ENCODE results near the gene SPOCK2. TPM values are rescaled to one million over a fixed set of nuclear protein-coding genes. Genes with fewer than 3 reads are reported as not detected.

SPOCK2 gene
- total and polyA plus RNA-seq, 2 of the 4 experiments (the other 2 are of a cell fraction) = 0.02 TPM; not detected in 1

DNA sequence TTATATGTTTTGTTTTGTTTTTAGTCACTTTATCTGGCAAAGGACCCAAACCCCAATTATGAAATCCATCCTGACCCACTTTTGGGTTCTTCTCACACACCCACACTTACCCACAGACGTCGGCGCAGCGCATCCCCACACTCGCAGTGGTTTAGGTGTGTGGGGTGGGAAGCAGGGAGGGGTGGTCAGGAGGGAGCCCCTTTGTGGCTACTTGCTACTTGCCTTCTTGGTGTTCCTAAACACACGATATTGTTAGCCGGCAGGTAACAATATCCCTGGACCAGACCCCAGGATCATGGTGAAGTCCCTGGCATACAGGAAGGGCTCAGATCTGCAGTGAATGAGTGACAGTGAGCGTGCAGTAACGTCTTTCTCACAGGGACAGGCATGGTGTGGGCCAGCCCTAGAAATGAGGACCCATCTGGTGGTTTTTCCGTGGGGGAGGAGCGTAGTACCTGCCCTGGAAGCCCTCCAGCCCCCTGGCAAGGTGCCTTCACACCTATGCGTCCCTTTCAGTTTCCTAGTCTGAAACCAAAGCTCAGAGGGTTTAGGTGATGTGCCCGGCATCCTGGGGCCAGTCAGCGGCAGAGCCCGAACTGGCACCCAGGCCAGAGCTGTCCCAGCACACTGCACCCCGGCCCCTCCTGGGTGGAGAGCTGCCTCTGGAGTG, 4.4 kb downstream of the SPOCK2 start:
- Histone ChIP-seq H3K23ac (ENCODE audit: low read depth, low read length) (no peak overlapping the region), H2BK20ac (ENCODE audit: low read depth, low read length) (no peak overlapping the region), H3K4ac (ENCODE audit: low read depth, low read length) (no peak overlapping the region), H2BK5ac (ENCODE audit: low read depth, low read length, poor library complexity, severe bottlenecking) (no peak overlapping the region), H2AK5ac (ENCODE audit: low read depth, low read length) (no peak overlapping the region), H3K14ac (replicated peaks; ENCODE audit: low read depth, low read length) (no peak overlapping the region), H4K8ac (ENCODE audit: low read depth in 2 of 2, low read length in 2 of 2) (no peak overlapping the region), H3K18ac (ENCODE audit: low read depth, low read length) (no peak overlapping the region), H3K56ac (ENCODE audit: extremely low read depth, insufficient read depth, low read length) (no peak overlapping the region), H3K4me2 (ENCODE audit: low read depth, low read length) (no peak overlapping the region), H3K4me1 (ENCODE audit: control insufficient read depth, insufficient read depth, low read length) (peaks cover 5% of the 10 kb centered on the region; the same call in 1 of the 2 replicates), H2BK15ac (ENCODE audit: low read depth, low read length) (no peak overlapping the region), H4K20me1 (ENCODE audit: insufficient read depth, low read length) (no peaks in the 10 kb centered on the region; the same call in 1 of the 2 replicates), H2AFZ (replicated peaks; ENCODE audit: low read length, poor library complexity) (no peak overlapping the region), H3K9me1 (ENCODE audit: insufficient read depth, low read length) (no peaks in the 10 kb centered on the region), H3K4me3 (ENCODE audit: insufficient read depth, low read depth, low read length) (no peak overlapping the region), H4K5ac (ENCODE audit: low read depth, low read length) (no peak overlapping the region), H2BK120ac (ENCODE audit: low read depth, low read length) (no peak overlapping the region), H3K9me3 (ENCODE audit: control insufficient read depth, insufficient read depth, low read length) (no peaks in the 10 kb centered on the region), H2AK9ac (replicated peaks; ENCODE audit: low read depth, low read length, poor library complexity) (no peak overlapping the region), H3K27me3 (ENCODE audit: control insufficient read depth, insufficient read depth, low read length) (peaks cover 70% of the 10 kb centered on the region), H4K91ac (ENCODE audit: insufficient read depth, low read depth, low read length) (no peak overlapping the region), H3K79me1 (ENCODE audit: low read depth in 1 of 2, low read length in 2 of 2) (no peaks in the 10 kb centered on the region), H3K27ac (ENCODE audit: insufficient read depth, low read length) (no peak overlapping the region), H3K9ac (ENCODE audit: low read depth, low read length) (no peak overlapping the region), H3K36me3 (ENCODE audit: control insufficient read depth, insufficient read depth, low read length) (no peaks in the 10 kb centered on the region)
- DNase-seq (no peak), ATAC-seq (ENCODE audit: low read depth) (no peak)
- dilution Hi-C loops (cut with HindIII; ENCODE audit: low sequenced_read_pairs, unreplicated experiment) = no loop called here
- BruUV-seq (replicated peaks) = no TSS peak
- WGBS, 2 experiments (ENCODE audit: extremely low coverage in 2 of 2, insufficient read length in 1 of 2) = no CpG with 5 or more reads among the region's 16 CpGs
- TF ChIP-seq, protein P1, sequence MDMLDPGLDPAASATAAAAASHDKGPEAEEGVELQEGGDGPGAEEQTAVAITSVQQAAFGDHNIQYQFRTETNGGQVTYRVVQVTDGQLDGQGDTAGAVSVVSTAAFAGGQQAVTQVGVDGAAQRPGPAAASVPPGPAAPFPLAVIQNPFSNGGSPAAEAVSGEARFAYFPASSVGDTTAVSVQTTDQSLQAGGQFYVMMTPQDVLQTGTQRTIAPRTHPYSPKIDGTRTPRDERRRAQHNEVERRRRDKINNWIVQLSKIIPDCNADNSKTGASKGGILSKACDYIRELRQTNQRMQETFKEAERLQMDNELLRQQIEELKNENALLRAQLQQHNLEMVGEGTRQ (IDR thresholded peaks at IDR 0.05; ENCODE audit: low read depth, low read length) = no peak
- TF ChIP-seq MAFK (IDR thresholded peaks at IDR 0.05; ENCODE audit: low read depth, low read length) = no peak
- TF ChIP-seq RCOR1 (IDR thresholded peaks at IDR 0.05; ENCODE audit: insufficient replicate concordance, low read length) = no peak
- TF ChIP-seq RFX5 (IDR thresholded peaks at IDR 0.05; ENCODE audit: low read depth, low read length) = no peak
- no peak for TF ChIP-seq CHD1 (IDR thresholded peaks at IDR 0.05; ENCODE audit: low read depth, low read length)
- no peak for TF ChIP-seq POLR2A (IDR thresholded peaks at IDR 0.05; ENCODE audit: low read depth, low read length)
- no peak for TF ChIP-seq CEBPB (IDR thresholded peaks at IDR 0.05; ENCODE audit: low read depth, low read length)
- TF ChIP-seq MXI1 (IDR thresholded peaks at IDR 0.05; ENCODE audit: borderline replicate concordance, low read depth, low read length) = no peak
- TF ChIP-seq, protein P2, sequence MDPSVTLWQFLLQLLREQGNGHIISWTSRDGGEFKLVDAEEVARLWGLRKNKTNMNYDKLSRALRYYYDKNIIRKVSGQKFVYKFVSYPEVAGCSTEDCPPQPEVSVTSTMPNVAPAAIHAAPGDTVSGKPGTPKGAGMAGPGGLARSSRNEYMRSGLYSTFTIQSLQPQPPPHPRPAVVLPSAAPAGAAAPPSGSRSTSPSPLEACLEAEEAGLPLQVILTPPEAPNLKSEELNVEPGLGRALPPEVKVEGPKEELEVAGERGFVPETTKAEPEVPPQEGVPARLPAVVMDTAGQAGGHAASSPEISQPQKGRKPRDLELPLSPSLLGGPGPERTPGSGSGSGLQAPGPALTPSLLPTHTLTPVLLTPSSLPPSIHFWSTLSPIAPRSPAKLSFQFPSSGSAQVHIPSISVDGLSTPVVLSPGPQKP (IDR thresholded peaks at IDR 0.05; ENCODE audit: borderline replicate concordance, low read depth, low read length) = no peak
- TF ChIP-seq FOS (IDR thresholded peaks at IDR 0.05; ENCODE audit: low read depth, low read length) = no peak
- no peak for TF ChIP-seq BHLHE40 (IDR thresholded peaks at IDR 0.05; ENCODE audit: low read depth, low read length)
- ChIA-PET CTCF (no interaction called here), POLR2A (ENCODE audit: unreplicated experiment) (no interaction called here)
- intact Hi-C loops (cut with micrococcal nuclease) = no loop called here
- in situ Hi-C loops (cut with MboI; ENCODE audit: low sequenced_read_pairs) = no loop called here
